Osteocyte (in vitro differentiated cells): ENCODE measurements around the gene PLEK. TPM values are rescaled to one million over a fixed set of nuclear protein-coding genes. Genes with fewer than 3 reads are reported as not detected.
"Not testable (repeated sequence)": the region's sequence is repeated elsewhere in the genome, so short reads cannot be mapped to it uniquely, and the experiment has no call there.

ENCODE experiments used
- DNase-seq: peaks from one replicate; pipeline ENCODE4 v3.0.0; 2021; ENCODE audit warnings: mixed read lengths; ENCODE audit not compliant: unreplicated experiment; ENCODE audit errors: extremely low spot score
- H3K27ac Mint-ChIP-seq: one replicate; pipeline ENCODE4 v1.8.0; 2021; ENCODE audit warnings: mild to moderate bottlenecking, mixed read lengths; ENCODE audit not compliant: unreplicated experiment
- H3K27me3 Mint-ChIP-seq: one replicate; pipeline ENCODE4 v1.8.0; 2021; ENCODE audit warnings: mixed read lengths; ENCODE audit not compliant: unreplicated experiment
- H3K36me3 Mint-ChIP-seq: one replicate; pipeline ENCODE4 v1.8.0; 2021; ENCODE audit warnings: mixed read lengths; ENCODE audit not compliant: unreplicated experiment
- H3K4me1 Mint-ChIP-seq: one replicate; pipeline ENCODE4 v1.8.0; 2021; ENCODE audit warnings: mixed read lengths; ENCODE audit not compliant: unreplicated experiment
- H3K4me3 Mint-ChIP-seq: one replicate; pipeline ENCODE4 v1.8.0; 2021; ENCODE audit warnings: mild to moderate bottlenecking, moderate library complexity, mixed read lengths; ENCODE audit not compliant: unreplicated experiment
- H3K9me3 Mint-ChIP-seq: one replicate; pipeline ENCODE4 v1.8.0; 2021; ENCODE audit warnings: mixed read lengths; ENCODE audit not compliant: unreplicated experiment
- total RNA-seq: library from RNA; stranded (reverse); gene quantifications from 2 replicates; pipeline ENCODE4 v1.2.1, GENCODE V29; 2021
- TF ChIP-seq, protein P1 (sequence below): fragments of 200-600 bp; sonication (generic); IDR thresholded peaks from 2 replicates; pipeline ENCODE4 v1.5.0; 2021; ENCODE audit warnings: antibody characterized with exemption, mild to moderate bottlenecking, moderate library complexity

Gene PLEK
- total RNA-seq, 1 donor from 2014 or later: 0.19 TPM

- Mint-ChIP-seq H3K27me3 (peaks cover 3% of the 10 kb centered on the region), H3K27ac (no peak overlapping the region), H3K36me3 (no peaks in the 10 kb centered on the region), H3K4me1 (peaks cover 4% of the 10 kb centered on the region), H3K9me3 (no peaks in the 10 kb centered on the region), H3K4me3 (no peak overlapping the region)
- TF ChIP-seq, protein P1, sequence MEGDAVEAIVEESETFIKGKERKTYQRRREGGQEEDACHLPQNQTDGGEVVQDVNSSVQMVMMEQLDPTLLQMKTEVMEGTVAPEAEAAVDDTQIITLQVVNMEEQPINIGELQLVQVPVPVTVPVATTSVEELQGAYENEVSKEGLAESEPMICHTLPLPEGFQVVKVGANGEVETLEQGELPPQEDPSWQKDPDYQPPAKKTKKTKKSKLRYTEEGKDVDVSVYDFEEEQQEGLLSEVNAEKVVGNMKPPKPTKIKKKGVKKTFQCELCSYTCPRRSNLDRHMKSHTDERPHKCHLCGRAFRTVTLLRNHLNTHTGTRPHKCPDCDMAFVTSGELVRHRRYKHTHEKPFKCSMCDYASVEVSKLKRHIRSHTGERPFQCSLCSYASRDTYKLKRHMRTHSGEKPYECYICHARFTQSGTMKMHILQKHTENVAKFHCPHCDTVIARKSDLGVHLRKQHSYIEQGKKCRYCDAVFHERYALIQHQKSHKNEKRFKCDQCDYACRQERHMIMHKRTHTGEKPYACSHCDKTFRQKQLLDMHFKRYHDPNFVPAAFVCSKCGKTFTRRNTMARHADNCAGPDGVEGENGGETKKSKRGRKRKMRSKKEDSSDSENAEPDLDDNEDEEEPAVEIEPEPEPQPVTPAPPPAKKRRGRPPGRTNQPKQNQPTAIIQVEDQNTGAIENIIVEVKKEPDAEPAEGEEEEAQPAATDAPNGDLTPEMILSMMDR: no peak
- no peak for DNase-seq
Measured at GRCh38 chr2:68341583-68341982, 23.5 kb upstream of the PLEK start.

GRCh38 chr2:68342470-68342869 lies 22.6 kb upstream of the PLEK start:
- peaks cover 11% of the 10 kb centered on the region for H3K27me3 Mint-ChIP-seq
- no peak overlapping the region for H3K27ac Mint-ChIP-seq
- no peaks in the 10 kb centered on the region for H3K9me3 Mint-ChIP-seq
- H3K4me1 Mint-ChIP-seq: peaks cover 4% of the 10 kb centered on the region
- TF ChIP-seq, protein P1: no peak
- H3K36me3 Mint-ChIP-seq: no peaks in the 10 kb centered on the region
- no peak for DNase-seq
- no peak overlapping the region for H3K4me3 Mint-ChIP-seq

DNA sequence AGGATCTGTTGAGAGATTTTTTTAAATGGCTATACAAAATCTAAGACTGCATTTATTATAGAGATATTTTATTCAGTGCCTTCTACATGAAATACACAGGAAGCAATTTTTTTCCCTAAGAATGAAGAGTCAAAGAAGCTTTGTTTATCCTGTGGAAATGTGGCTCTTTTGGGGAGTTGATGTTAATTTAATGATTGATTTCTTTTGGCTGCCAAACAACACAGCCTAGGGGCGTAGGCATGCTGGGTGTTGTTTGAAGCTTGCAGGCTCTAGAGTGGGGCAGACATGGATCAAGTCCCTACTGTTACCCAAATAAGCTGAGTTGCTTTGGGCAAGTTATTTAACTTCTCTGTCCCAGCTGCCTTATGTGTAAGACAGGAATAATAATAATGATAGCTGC lies 21.1 kb upstream of the PLEK start:
- Mint-ChIP-seq H3K36me3 (no peaks in the 10 kb centered on the region), H3K27me3 (peaks cover 26% of the 10 kb centered on the region), H3K27ac (no peak overlapping the region), H3K4me1 (peaks cover 4% of the 10 kb centered on the region), H3K9me3 (no peaks in the 10 kb centered on the region), H3K4me3 (no peak overlapping the region)
- no peak for DNase-seq
- TF ChIP-seq, protein P1: no peak

DNA sequence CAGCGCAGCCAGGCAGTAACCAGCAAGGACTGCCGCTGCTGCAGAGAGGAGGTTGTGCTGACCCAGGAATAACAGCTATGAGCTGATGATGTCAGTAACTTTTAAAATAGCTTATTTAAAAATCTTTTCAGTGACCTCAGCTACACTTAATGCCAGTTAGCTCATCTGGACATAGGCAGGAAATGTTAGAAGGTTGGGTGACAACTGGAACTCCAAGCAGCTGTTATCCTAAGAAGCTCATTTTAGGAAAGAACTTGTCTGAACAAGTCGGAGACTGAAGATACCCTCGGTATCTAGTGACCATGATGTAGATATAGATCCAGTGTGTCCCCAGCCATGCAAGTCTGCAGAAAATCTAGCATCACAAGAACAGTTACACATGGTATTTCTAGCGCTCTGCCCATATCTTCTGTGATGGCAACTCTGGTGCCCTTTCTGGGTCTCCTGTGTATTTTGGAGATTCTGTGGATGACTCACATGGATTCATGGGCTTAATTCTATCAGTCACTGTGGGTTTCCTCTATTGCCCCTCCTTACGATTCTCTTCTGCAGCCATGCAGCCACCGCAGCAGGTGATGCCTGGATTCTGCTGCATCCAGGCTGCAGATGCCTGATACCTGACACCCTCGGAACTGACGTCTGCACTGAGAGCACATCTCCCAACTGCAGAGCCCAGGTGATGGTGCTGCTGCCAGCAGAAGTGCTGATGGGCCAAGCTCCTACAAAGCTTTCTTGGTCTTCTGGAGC lies 19.8 kb upstream of the PLEK start:
- DNase-seq: no peak
- Mint-ChIP-seq H3K27me3 (peaks cover 25% of the 10 kb centered on the region), H3K4me1 (peaks cover 4% of the 10 kb centered on the region), H3K36me3 (no peaks in the 10 kb centered on the region), H3K27ac (no peak overlapping the region), H3K9me3 (no peaks in the 10 kb centered on the region), H3K4me3 (no peak overlapping the region)
- TF ChIP-seq, protein P1: no peak

- DNase-seq, H3K9me3 Mint-ChIP-seq, H3K36me3 Mint-ChIP-seq, H3K27ac Mint-ChIP-seq, H3K4me3 Mint-ChIP-seq, H3K4me1 Mint-ChIP-seq: not testable (repeated sequence)
- H3K27me3 Mint-ChIP-seq: peaks cover 25% of the 10 kb centered on the region
Measured at GRCh38 chr2:68349091-68349490, 16.0 kb upstream of the PLEK start.
